Measurements from ENCODE around the gene CWC27. TPM values are rescaled to one million over a fixed set of nuclear protein-coding genes. Genes with fewer than 3 reads are reported as not detected.

The CWC27 gene, protein sequence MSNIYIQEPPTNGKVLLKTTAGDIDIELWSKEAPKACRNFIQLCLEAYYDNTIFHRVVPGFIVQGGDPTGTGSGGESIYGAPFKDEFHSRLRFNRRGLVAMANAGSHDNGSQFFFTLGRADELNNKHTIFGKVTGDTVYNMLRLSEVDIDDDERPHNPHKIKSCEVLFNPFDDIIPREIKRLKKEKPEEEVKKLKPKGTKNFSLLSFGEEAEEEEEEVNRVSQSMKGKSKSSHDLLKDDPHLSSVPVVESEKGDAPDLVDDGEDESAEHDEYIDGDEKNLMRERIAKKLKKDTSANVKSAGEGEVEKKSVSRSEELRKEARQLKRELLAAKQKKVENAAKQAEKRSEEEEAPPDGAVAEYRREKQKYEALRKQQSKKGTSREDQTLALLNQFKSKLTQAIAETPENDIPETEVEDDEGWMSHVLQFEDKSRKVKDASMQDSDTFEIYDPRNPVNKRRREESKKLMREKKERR
- total RNA-seq (10 to 100 TPM; 11.1 to 22.1 (median 16.5) TPM), polyA plus RNA-seq (10 to 100 TPM; 11.8 to 17.9 (median 14.9) TPM)
- long read RNA-seq, donor 1, partial matches to known transcripts = 0 of 4 reads
- long read RNA-seq, donor 1, other reads (novel, unspliced or antisense) = 0 of 4 reads
- long read RNA-seq, donor 2 = 0 reads

DNA sequence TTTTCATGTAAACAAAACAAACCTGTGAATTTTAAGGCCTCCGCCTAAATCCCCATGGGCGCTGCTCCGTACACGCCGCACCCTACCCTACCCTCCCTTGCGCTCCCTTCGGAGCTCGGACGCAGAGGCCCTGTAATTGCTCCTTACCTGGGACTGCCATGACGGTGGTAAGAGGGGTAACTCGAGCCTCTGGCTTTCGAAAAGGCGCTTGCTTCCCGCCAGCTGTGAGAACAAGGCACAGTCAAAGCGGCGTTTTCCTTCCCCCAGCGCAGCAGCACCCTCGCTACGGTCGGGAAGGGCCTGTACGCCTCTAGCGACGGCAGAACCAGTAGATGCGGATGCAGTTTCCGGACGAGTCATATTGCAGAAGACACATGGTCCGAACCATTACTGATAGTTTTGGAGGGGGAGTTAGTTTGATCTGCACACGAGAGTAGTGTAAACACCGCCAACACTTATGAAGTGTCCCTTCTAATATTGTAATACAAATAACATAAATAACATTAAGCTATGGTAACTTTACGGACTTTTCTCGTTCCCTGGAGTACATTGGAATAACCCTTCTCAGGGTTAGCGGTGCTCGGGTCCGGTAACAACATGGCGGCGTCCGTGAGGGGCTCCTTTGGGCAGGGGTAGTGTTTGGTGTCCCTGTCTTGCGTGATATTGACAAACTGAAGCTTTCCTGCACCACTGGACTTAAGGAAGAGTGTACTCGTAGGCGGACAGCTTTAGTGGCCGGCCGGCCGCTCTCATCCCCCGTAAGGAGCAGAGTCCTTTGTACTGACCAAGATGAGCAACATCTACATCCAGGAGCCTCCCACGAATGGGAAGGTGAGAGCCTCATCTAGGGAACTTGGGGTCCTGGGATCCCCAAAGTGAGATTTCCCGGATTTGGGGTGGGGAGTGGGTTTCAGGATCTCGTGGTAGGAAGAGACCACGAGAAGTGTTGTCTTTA lies at the start of gene CWC27, which contains the start of gene SREK1IP1:
Gene CWC27 (plus strand): TSS at position 573 of the 955 bp plus-strand sequence. CDS start 217 bp downstream, at position 790.
Gene SREK1IP1 (minus strand): TSS at position 334 of the 955 bp plus-strand sequence. CDS start 174 bp downstream, at position 160.
- Histone ChIP-seq H3K27me3 (replicated peaks in 1 of 7) (no peaks in the 10 kb centered on the region), H3K36me3 (peaks cover 0 to 18% (median 6%) of the 10 kb centered on the region in 6 donors), H3K4me1 (peaks cover 31 to 89% (median 57%) of the 10 kb centered on the region in 6 donors), H3K27ac (peak within 1 kb of the TSS; percentile 82 to 92 (median 90)), H3K9me3 (no peaks in the 10 kb centered on the region), H3K4me3 (peak within 1 kb of the TSS; percentile 74 to 92 (median 86))
- 0 to 2% (median 0%) methylated on average over 37 to 48 of the region's 48 CpGs for WGBS, 5 donors
- TF ChIP-seq POLR2A (IDR thresholded peaks at IDR 0.05) = peak; percentile 28 to 89 (median 53)
- TF ChIP-seq, protein P1, sequence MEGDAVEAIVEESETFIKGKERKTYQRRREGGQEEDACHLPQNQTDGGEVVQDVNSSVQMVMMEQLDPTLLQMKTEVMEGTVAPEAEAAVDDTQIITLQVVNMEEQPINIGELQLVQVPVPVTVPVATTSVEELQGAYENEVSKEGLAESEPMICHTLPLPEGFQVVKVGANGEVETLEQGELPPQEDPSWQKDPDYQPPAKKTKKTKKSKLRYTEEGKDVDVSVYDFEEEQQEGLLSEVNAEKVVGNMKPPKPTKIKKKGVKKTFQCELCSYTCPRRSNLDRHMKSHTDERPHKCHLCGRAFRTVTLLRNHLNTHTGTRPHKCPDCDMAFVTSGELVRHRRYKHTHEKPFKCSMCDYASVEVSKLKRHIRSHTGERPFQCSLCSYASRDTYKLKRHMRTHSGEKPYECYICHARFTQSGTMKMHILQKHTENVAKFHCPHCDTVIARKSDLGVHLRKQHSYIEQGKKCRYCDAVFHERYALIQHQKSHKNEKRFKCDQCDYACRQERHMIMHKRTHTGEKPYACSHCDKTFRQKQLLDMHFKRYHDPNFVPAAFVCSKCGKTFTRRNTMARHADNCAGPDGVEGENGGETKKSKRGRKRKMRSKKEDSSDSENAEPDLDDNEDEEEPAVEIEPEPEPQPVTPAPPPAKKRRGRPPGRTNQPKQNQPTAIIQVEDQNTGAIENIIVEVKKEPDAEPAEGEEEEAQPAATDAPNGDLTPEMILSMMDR (IDR thresholded peaks at IDR 0.05 in 8 of 11, conservative IDR thresholded peaks at IDR 0.05 in 3 of 11) = peak in 3 of 11 experiments; percentile 20 to 39 (median 36)
- TF ChIP-seq POLR2AphosphoS5 (IDR thresholded peaks at IDR 0.05) = peak; percentile 88 to 97 (median 97)
- peak; percentile 95 for DNase-seq
- intact Hi-C loops (cut with DNase I; ENCODE audit: low total_unique reads) = no loop called here

DNA sequence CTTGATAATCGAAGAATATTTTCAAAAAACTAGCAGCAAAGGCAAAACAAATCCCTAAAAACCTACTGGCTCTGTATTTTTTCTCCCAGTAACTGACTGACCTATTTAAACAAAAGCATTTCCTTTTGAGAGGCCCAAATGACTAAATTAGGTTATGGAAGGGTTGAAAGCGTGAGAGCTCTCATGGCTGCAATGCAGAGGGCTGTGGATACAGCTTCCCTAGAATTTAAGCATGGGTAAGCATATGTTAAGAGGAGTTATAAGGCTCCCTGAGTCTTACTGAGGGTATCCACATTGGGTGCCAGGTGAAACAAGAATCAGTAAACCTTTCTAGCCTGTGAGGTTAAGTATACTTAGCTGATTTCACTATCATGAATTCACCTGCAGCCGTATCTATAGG lies 46.1 kb upstream of the CWC27 start:
- Histone ChIP-seq H3K36me3 (peaks cover 0 to 77% (median 36%) of the 10 kb centered on the region in 6 donors), H3K4me1 (no peaks in the 10 kb centered on the region), H3K4me3 (no peak overlapping the region), H3K27ac (no peak overlapping the region), H3K27me3 (replicated peaks in 1 of 7) (no peaks in the 10 kb centered on the region), H3K9me3 (no peaks in the 10 kb centered on the region)
- TF ChIP-seq POLR2AphosphoS5 (IDR thresholded peaks at IDR 0.05) = no peak
- TF ChIP-seq POLR2A (IDR thresholded peaks at IDR 0.05) = no peak
- TF ChIP-seq, protein P1 (IDR thresholded peaks at IDR 0.05 in 8 of 11, conservative IDR thresholded peaks at IDR 0.05 in 3 of 11) = no peak
- intact Hi-C loops (cut with DNase I; ENCODE audit: low total_unique reads) = no loop called here
- 62 to 98% (median 97%) methylated on average over 3 of the region's 3 CpGs for WGBS, 5 donors
- DNase-seq = no peak

DNA sequence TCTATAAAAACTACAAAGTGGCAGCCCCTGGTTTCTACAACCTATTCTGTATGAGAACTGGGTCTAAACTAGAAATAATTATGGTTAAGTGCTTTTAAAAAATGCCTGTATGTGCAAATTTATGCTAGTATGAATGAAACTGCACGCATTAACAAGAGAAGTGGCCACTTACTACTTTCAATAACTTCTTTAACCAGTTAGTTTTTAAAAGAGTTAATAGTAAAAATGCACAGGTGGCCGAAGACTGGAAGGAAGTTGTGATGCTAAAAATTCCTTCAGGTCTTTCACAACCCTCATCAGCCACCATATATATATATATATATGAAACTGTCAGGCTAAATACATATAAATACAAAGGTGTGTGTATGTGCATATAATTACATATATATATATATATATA lies 41.6 kb upstream of the CWC27 start:
- H3K36me3 ChIP-seq = peaks cover 0 to 94% (median 36%) of the 10 kb centered on the region in 6 donors

More for the DNA sequence above, 41.6 kb upstream of the CWC27 start:
- TF ChIP-seq POLR2AphosphoS5 (IDR thresholded peaks at IDR 0.05) = no peak
- TF ChIP-seq, protein P1 (IDR thresholded peaks at IDR 0.05 in 8 of 11, conservative IDR thresholded peaks at IDR 0.05 in 3 of 11) = no peak
- TF ChIP-seq POLR2A (IDR thresholded peaks at IDR 0.05) = no peak
- 76 to 87% (median 84%) methylated on average over 2 of the region's 2 CpGs for WGBS, 5 donors
- H3K9me3 ChIP-seq = no peaks in the 10 kb centered on the region
- DNase-seq = no peak
- intact Hi-C loops (cut with DNase I; ENCODE audit: low total_unique reads) = no loop called here
- no peak overlapping the region for H3K27ac ChIP-seq
- no peaks in the 10 kb centered on the region for H3K27me3 ChIP-seq (replicated peaks in 1 of 7)
- H3K4me1 ChIP-seq = no peaks in the 10 kb centered on the region
- H3K4me3 ChIP-seq = no peak overlapping the region

All from spleen (tissue), 13 donors.